Urinary bladder (tissue), 4 donors: ENCODE measurements around the gene CSMD2. TPM values are rescaled to one million over a fixed set of nuclear protein-coding genes. Genes with fewer than 3 reads are reported as not detected.

Source experiments
- DNase-seq: peaks from one replicate; pipeline ENCODE4 v3.0.0-alpha.2; 2015; ENCODE audit errors: extremely low spot score
- H3K27ac ChIP-seq: one replicate; pipeline ENCODE4 v1.5.1; 2013; ENCODE audit warnings: low read depth, mild to moderate bottlenecking, moderate library complexity
- H3K36me3 ChIP-seq: one replicate; pipeline ENCODE4 v1.6.1; 2013; ENCODE audit warnings: mild to moderate bottlenecking, moderate library complexity; ENCODE audit not compliant: insufficient read depth
- H3K4me1 ChIP-seq: one replicate; pipeline ENCODE4 v1.6.1; 2013; ENCODE audit warnings: mild to moderate bottlenecking, moderate library complexity; ENCODE audit not compliant: insufficient read depth
- H3K4me3 ChIP-seq: one replicate; pipeline ENCODE4 v1.5.1; 2013; ENCODE audit warnings: low read depth, low read length
- WGBS: extraction: QIAGEN DNeasy Blood & Tissue Kit; methylation state at CpG from one replicate; pipeline ENCODE4 v1.1.7; 2013; 5-methylcytosine and 5-hydroxymethylcytosine counted together
- polyA plus RNA-seq: library from polyadenylated mRNA; stranded (reverse); fragments of 200-250 nt; gene quantifications from one replicate; pipeline ENCODE4 v1.2.3, GENCODE V29; 2013
- total RNA-seq: library from RNA; depleted of rRNA; stranded (reverse); fragments of >200 nt; gene quantifications from one replicate; pipeline ENCODE4 v1.2.3, GENCODE V29; 2014
- donor health status: healthy with polysubstance abuse.
- donor health status: healthy.

Gene CSMD2
- total and polyA plus RNA-seq, 2 donors, result 0.32 to 0.42 TPM

- 70% methylated on average over 6 of the region's 6 CpGs for WGBS
- no peak for DNase-seq
- no peak overlapping the region for H3K4me3 ChIP-seq
- no peaks in the 10 kb centered on the region for H3K36me3 ChIP-seq
- H3K4me1 ChIP-seq, result no peaks in the 10 kb centered on the region
- H3K27ac ChIP-seq, result no peak overlapping the region
Measured at GRCh38 chr1:33797849-33798248, 367.2 kb downstream of the CSMD2 start.

- WGBS, result 35% methylated on average over 4 of the region's 4 CpGs
- H3K4me1 ChIP-seq, result no peaks in the 10 kb centered on the region
- no peak for DNase-seq
- no peak overlapping the region for H3K27ac ChIP-seq
- no peak overlapping the region for H3K4me3 ChIP-seq
- no peaks in the 10 kb centered on the region for H3K36me3 ChIP-seq
Measured at GRCh38 chr1:33792651-33793050, 372.4 kb downstream of the CSMD2 start.

- H3K36me3 ChIP-seq, result no peaks in the 10 kb centered on the region
- no peak overlapping the region for H3K4me3 ChIP-seq
- H3K4me1 ChIP-seq, result no peaks in the 10 kb centered on the region
- DNase-seq, result no peak
- 86% methylated on average over 4 of the region's 4 CpGs for WGBS
- no peak overlapping the region for H3K27ac ChIP-seq
Measured at GRCh38 chr1:33792216-33792615, 372.8 kb downstream of the CSMD2 start.

GRCh38 chr1:33791251-33791650, 373.8 kb downstream of the CSMD2 start:
- Histone ChIP-seq H3K4me1 (no peaks in the 10 kb centered on the region), H3K27ac (no peak overlapping the region), H3K4me3 (no peak overlapping the region), H3K36me3 (no peaks in the 10 kb centered on the region)
- WGBS, result 87% methylated on average over 2 of the region's 2 CpGs
- no peak for DNase-seq

- Histone ChIP-seq H3K36me3 (no peaks in the 10 kb centered on the region), H3K4me3 (no peak overlapping the region), H3K4me1 (no peaks in the 10 kb centered on the region), H3K27ac (no peak overlapping the region)
- WGBS, result 84% methylated on average over 1 of the region's 1 CpG
- DNase-seq, result no peak
Measured at GRCh38 chr1:33790577-33790976, 374.5 kb downstream of the CSMD2 start.

GRCh38 chr1:33784876-33785275, 380.2 kb downstream of the CSMD2 start:
- WGBS, result 74% methylated on average over 3 of the region's 3 CpGs
- no peak overlapping the region for H3K27ac ChIP-seq

GRCh38 chr1:33782776-33783175, 382.3 kb downstream of the CSMD2 start:
- 84% methylated on average over 7 of the region's 7 CpGs for WGBS
- no peak for DNase-seq
- H3K36me3 ChIP-seq, result no peaks in the 10 kb centered on the region
- H3K4me3 ChIP-seq, result no peak overlapping the region
- H3K27ac ChIP-seq, result no peak overlapping the region
- no peaks in the 10 kb centered on the region for H3K4me1 ChIP-seq

More at GRCh38 chr1:33784876-33785275, 380.2 kb downstream of the CSMD2 start:
- no peak for DNase-seq
- Histone ChIP-seq H3K4me3 (no peak overlapping the region), H3K4me1 (no peaks in the 10 kb centered on the region), H3K36me3 (no peaks in the 10 kb centered on the region)

GRCh38 chr1:33781652-33782051, 383.4 kb downstream of the CSMD2 start:
- Histone ChIP-seq H3K4me1 (no peaks in the 10 kb centered on the region), H3K4me3 (no peak overlapping the region), H3K27ac (no peak overlapping the region), H3K36me3 (no peaks in the 10 kb centered on the region)
- WGBS, result 77% methylated on average over 2 of the region's 2 CpGs
- no peak for DNase-seq

GRCh38 chr1:33777337-33777736, 387.7 kb downstream of the CSMD2 start:
- no peak for DNase-seq
- H3K4me1 ChIP-seq, result no peaks in the 10 kb centered on the region
- WGBS, result 66% methylated on average over 4 of the region's 4 CpGs
- H3K4me3 ChIP-seq, result no peak overlapping the region
- H3K27ac ChIP-seq, result no peak overlapping the region
- no peaks in the 10 kb centered on the region for H3K36me3 ChIP-seq

GRCh38 chr1:33768821-33769220, 396.2 kb downstream of the CSMD2 start:
- WGBS, result 50% methylated on average over 2 of the region's 2 CpGs
- Histone ChIP-seq H3K36me3 (no peaks in the 10 kb centered on the region), H3K4me1 (no peaks in the 10 kb centered on the region)

GRCh38 chr1:33768106-33768505, 396.9 kb downstream of the CSMD2 start:
- Histone ChIP-seq H3K36me3 (no peaks in the 10 kb centered on the region), H3K4me3 (no peak overlapping the region), H3K27ac (no peak overlapping the region), H3K4me1 (no peaks in the 10 kb centered on the region)
- WGBS, result 50% methylated on average over 2 of the region's 2 CpGs
- no peak for DNase-seq

More at GRCh38 chr1:33768821-33769220, 396.2 kb downstream of the CSMD2 start:
- DNase-seq, result no peak
- no peak overlapping the region for H3K4me3 ChIP-seq
- no peak overlapping the region for H3K27ac ChIP-seq

GRCh38 chr1:33764149-33764548, 400.9 kb downstream of the CSMD2 start:
- Histone ChIP-seq H3K27ac (no peak overlapping the region), H3K4me1 (no peaks in the 10 kb centered on the region), H3K4me3 (no peak overlapping the region), H3K36me3 (no peaks in the 10 kb centered on the region)
- no peak for DNase-seq
- WGBS, result 76% methylated on average over 4 of the region's 4 CpGs

- 68% methylated on average over 3 of the region's 3 CpGs for WGBS
Measured at GRCh38 chr1:33763406-33763805, 401.6 kb downstream of the CSMD2 start.

GRCh38 chr1:33762962-33763361, 402.1 kb downstream of the CSMD2 start:
- H3K36me3 ChIP-seq, result no peaks in the 10 kb centered on the region
- 48% methylated on average over 2 of the region's 2 CpGs for WGBS
- no peaks in the 10 kb centered on the region for H3K4me1 ChIP-seq
- no peak for DNase-seq
- no peak overlapping the region for H3K27ac ChIP-seq
- H3K4me3 ChIP-seq, result no peak overlapping the region

More at GRCh38 chr1:33763406-33763805, 401.6 kb downstream of the CSMD2 start:
- Histone ChIP-seq H3K4me1 (no peaks in the 10 kb centered on the region), H3K27ac (no peak overlapping the region), H3K36me3 (no peaks in the 10 kb centered on the region), H3K4me3 (no peak overlapping the region)
- DNase-seq, result no peak
